Measurements from ENCODE around the gene NDFIP2.

The NDFIP2 gene

DNA sequence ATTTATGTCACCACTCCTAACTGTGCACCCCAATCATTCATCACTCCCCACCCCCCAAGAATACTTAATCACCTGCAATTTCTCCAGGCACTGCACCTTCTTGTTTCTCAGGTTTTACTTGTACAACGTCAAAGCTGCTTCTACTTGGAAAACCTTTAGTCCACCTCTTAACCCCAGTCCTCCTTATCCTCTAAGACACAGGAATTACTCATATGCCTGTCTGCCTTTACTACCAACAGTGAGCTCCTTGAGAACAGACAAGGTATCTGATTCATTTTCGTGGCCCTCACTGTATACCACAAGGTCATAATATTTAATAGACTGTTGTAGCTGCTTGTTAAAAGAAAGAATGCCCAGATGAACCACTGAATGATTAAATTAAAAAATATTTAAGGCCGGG is 21.0 kb upstream of the NDFIP2 start:
- no peak for DNase-seq (ENCODE audit: low read depth)

DNA sequence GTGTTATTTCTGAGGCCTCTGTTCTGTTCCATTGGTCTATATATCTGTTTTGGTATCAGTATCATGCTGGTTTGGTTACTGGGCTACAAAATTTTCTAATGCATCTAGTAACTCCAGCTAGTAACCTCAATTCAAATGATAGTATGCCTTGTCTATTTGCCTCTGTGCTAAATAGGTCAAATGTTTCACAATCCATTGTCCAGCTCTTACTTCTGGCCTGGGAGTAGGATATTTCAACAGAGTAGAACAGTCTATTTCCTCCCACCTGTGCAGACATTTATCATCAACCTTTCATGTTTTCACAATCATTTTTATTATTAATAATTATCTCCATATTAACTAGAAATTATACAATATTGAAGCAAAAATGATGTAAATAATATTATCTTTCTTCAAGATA is 18.1 kb upstream of the NDFIP2 start:
- DNase-seq (ENCODE audit: low read depth): no peak

GRCh38 chr13:79463604-79464003 is 17.4 kb upstream of the NDFIP2 start:
- no peak for DNase-seq (ENCODE audit: low read depth)

- no peak for DNase-seq (ENCODE audit: low read depth)
Measured at GRCh38 chr13:79466872-79467271, 14.1 kb upstream of the NDFIP2 start.

GRCh38 chr13:79468402-79468801 is 12.6 kb upstream of the NDFIP2 start:
- DNase-seq (ENCODE audit: low read depth): no peak

GRCh38 chr13:79468819-79469218 is 12.1 kb upstream of the NDFIP2 start:
- DNase-seq (ENCODE audit: low read depth): no peak

- DNase-seq (ENCODE audit: low read depth): no peak
Measured at GRCh38 chr13:79469608-79470007, 11.3 kb upstream of the NDFIP2 start.

DNA sequence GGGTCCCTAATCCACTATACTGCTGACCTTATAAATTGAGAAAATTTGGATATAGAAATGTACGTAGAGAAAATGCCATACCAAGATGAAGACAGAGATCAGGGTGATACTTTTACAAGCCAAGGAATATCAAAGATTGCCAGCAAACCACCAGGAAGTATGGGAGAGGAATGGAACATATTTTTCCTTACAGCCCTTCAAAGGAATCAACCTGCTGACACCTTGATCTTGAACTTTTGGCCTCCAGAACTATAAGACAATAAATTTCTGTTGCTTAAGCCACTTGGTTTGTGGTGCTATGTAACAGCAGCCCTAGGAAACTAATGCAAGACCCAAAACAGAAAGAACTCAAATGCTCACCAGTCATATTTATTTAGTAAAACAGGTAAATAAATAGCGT is 10.3 kb upstream of the NDFIP2 start:
- DNase-seq (ENCODE audit: low read depth): no peak

GRCh38 chr13:79475569-79475968 is 5.4 kb upstream of the NDFIP2 start:
- DNase-seq (ENCODE audit: low read depth): no peak

GRCh38 chr13:79477968-79478367 is 3.0 kb upstream of the NDFIP2 start:
- DNase-seq (ENCODE audit: low read depth): no peak

- no peak for DNase-seq (ENCODE audit: low read depth)
Measured at GRCh38 chr13:79479882-79480281, 1.1 kb upstream of the NDFIP2 start.

DNA sequence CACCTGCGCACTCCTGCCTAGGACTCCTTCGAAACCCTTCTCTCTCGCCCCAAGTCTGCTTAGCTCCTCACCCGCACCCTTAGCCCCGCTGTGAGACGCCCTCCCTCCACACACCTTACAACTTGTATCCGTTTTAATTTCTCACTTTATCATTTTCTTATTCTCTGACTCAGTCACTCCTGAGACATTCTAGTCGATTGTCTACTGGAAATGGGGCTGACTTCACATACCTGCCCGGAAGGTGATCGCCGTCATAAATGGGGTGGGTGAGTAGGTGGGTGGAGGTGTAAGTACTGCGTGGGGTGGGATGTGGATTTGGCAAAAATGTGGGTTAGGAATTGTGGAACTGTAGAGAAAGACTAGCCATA is 714 bp downstream of the NDFIP2 start:
- DNase-seq (ENCODE audit: low read depth): no peak

- no peak for DNase-seq (ENCODE audit: low read depth)
Measured at GRCh38 chr13:79482281-79482970, 1.5 kb downstream of the NDFIP2 start.

- no peak for DNase-seq (ENCODE audit: low read depth)
Measured at GRCh38 chr13:79483086-79483706, 2.2 kb downstream of the NDFIP2 start.

DNA sequence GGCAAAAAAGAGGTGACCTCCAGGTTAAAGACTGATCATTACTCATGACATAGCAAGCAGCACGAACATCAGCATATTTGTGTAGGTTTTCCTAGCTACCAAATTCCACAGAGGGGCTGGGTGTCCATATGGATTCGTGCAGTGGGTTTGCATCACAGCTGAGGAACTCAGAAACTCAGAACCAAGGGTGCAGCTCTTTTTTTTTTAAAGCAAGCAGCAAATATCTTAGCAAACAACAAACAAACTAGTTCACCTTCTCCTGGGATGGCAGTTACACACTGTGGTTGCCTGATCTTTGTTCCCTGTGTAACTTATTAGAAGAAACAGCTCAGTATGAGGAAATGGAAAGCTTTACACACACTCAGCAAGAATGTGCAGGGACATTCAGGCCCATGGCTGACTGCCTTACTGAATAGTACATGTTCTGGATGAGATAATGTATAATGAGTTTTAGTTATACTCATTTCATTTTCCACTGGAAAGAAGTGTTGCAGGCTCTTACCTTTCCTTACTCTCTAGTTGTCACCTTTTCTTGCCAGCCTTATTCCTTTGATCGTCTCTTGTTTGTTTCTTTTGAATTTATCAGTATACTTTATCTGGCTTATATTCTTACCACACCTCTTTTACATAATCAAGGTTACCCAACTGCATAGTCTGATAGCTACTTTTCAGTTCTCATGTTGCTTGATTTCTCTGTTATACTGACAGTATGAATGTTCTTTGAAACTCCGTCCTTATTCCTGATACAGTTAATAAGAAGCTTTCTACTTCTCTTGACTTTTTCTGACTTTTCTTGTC is 4.3 kb downstream of the NDFIP2 start:
- no peak for DNase-seq (ENCODE audit: low read depth)

- DNase-seq (ENCODE audit: low read depth): no peak
Measured at GRCh38 chr13:79486433-79487188, 5.7 kb downstream of the NDFIP2 start.

- no peak for DNase-seq (ENCODE audit: low read depth)
Measured at GRCh38 chr13:79490326-79490725, 9.4 kb downstream of the NDFIP2 start.

DNA sequence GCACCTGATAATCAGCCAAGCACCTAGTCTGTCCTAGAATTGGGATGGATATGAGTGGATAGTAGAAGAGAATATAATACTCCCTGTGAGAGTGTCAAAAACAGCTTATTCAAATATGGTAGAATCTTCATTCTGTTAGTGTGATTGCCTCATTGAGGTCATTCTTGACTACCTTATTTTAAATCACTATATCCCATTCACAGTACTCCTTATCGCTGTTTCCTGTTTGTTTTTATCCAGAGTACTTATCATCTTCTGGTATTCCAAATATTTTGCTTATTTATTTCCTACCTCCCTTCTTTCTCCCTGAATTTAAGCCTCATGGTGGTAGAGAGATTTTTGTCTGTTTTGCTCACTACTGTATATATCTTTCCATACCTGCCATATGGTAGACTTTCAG is 9.9 kb downstream of the NDFIP2 start:
- no peak for DNase-seq (ENCODE audit: low read depth)

- no peak for DNase-seq (ENCODE audit: low read depth)
Measured at GRCh38 chr13:79491715-79492114, 10.8 kb downstream of the NDFIP2 start.

- DNase-seq (ENCODE audit: low read depth): no peak
Measured at GRCh38 chr13:79492313-79492798, 11.4 kb downstream of the NDFIP2 start.

DNA sequence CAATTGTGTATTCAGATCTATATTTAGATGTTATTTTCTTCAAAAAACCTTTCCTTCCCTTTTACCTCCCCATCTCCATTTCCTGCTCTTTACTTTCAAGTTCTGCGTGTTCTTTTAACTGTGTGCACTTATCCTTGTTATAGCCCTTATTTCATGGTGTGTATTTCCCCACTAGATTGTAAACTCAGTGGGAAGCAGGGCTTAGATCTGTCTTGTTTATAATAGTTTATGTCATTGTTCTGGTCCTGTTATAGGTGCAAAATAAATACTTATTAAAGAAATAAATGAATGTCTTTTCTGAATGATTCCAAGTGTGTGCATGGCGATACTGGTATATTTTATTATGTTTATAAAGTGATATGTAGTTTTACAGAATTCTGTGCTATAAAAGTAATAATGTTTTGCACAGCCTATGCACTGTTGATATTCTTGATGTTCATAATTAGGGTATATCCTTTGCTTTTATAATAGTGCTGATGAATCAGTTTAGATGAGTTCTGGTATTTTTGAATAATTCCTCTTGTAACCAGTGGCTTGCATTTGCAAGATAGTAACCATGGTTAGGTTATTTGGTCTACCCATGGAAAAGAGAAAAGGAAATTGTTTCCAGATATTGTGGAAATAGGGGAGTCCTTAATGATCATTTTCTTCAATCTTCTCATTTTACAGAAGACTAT is 12.1 kb downstream of the NDFIP2 start:
- DNase-seq (ENCODE audit: low read depth): no peak

DNA sequence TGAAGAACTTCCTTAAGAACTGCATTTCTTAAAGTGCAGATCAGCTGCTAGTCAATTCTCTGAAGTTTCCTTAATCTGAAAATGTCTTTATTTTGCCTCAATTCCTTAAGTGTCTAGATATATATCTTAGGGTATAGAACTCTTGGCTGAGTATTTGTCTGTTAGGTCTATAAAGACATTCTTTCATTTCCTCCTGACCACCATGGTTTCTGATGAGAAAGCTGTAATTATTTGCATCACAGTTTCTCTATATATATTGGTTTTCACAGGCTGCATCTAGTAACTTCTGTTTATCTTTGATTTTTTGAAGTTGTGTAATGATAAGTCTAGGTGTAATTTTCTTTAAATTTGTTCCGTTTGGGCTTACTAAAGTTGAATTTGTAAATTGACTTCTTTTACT is 15.2 kb downstream of the NDFIP2 start:
- DNase-seq (ENCODE audit: low read depth): no peak

All from stimulated activated CD8-positive, alpha-beta memory T cell treated with anti-CD3 and anti-CD28 coated beads, Interleukin-12 subunit alpha, Interleukin-12 subunit beta, amount 100 ng/mL, for 1 hour (primary cell).